GM23338 (cell line): ENCODE measurements around the gene C6orf89. TPM values are rescaled to one million over a fixed set of nuclear protein-coding genes. Genes with fewer than 3 reads are reported as not detected.

Experiments used
- EZH2 ChIP-seq: fragments of 200-600 bp; sonication (generic); IDR thresholded peaks from one replicate; pipeline ENCODE4 v1.8.0; 2017; ENCODE audit warnings: antibody characterized with exemption, mild to moderate bottlenecking, low read depth; ENCODE audit not compliant: unreplicated experiment
- JUNB ChIP-seq: IDR thresholded peaks from one replicate; pipeline ENCODE4 v1.6.1; 2016; ENCODE audit warnings: antibody characterized with exemption; ENCODE audit not compliant: unreplicated experiment
- NANOG ChIP-seq: IDR thresholded peaks from 2 replicates; pipeline ENCODE4 v1.6.1; 2016; ENCODE audit warnings: antibody characterized with exemption, borderline replicate concordance
- POLR2AphosphoS5 ChIP-seq: IDR thresholded peaks from 2 replicates; pipeline ENCODE4 v1.6.1; 2016; ENCODE audit warnings: antibody characterized with exemption, low read depth
- ZNF114 ChIP-seq: fragments of 250-450 bp; sonication (Bioruptor Pico); IDR thresholded peaks from 2 replicates; pipeline ENCODE4 v1.5.0; 2020; ENCODE audit warnings: mild to moderate bottlenecking, moderate library complexity
- polyA plus RNA-seq: library from polyadenylated mRNA; unstranded; fragments of >200 nt; fragmentation: Nextera tagmentation; extraction: Ambion mirVana; gene quantifications from 2 replicates; pipeline ENCODE4 v1.2.1, GENCODE V29; 2016
- total RNA-seq: library from RNA; depleted of rRNA; stranded (reverse); fragments of >200 nt; shearing (Covaris generic); gene quantifications from 2 replicates; pipeline ENCODE4 v1.2.3, GENCODE V29; 2014
- TF ChIP-seq, protein P1 (sequence below): fragments of 250-450 bp; sonication (Bioruptor Pico); IDR thresholded peaks from 2 replicates; pipeline ENCODE4 v1.5.0; 2020; ENCODE audit warnings: mild to moderate bottlenecking, moderate library complexity
- TF ChIP-seq, protein P2 (sequence below): IDR thresholded peaks from one replicate; pipeline ENCODE4 v1.6.1; 2018; ENCODE audit warnings: antibody characterized with exemption; ENCODE audit not compliant: unreplicated experiment
- TF ChIP-seq, protein P3 (sequence below), 2 experiments: fragments of 200-600 bp in 1 of 2; sonication (generic) in 1 of 2; conservative IDR thresholded peaks; 2 replicates each; pipeline versions ENCODE4 v1.5.1 to v1.6.1; 2016 to 2017; ENCODE audit warnings: antibody characterized with exemption in 2 of 2, low read depth in 2 of 2, mild to moderate bottlenecking in 2 of 2, moderate library complexity in 1 of 2

C6orf89 gene
- total and polyA plus RNA-seq, 2 experiments from 2014 or later: 3.7 to 7.9 TPM

DNA sequence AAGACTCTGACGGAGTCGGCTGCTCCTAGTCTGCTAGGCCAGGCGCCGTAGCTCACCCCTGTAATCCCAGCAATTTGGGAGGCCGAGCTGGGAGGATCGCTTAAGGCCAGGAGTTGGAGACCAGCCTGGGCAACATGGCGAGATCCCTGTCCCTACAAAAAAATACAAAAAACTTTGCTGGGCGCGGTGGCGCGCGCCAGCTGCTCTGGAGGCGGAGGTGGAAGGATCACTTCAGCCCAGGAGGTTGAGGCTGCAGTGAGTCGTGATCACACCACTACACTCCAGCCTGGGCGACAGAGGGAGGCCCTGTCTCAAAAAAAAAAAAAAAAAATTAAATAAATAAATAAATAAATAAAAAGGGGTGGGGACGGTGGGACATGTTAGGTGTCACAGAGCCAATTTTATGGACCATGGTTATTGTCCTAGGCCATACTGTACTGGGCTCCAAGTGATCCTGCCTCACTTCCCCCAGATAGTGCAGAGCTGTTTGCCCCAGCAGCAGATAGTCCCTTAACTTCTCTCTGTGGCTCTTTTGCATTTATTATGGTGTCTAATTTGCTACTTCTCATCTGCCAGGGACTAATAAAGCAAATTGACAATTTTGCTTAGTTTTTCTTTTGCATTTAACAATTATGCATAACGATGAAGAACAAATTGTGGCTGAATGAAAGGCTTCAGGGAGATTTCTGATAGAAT is 74.0 kb downstream of the C6orf89 start (continued):
- TF ChIP-seq, protein P1, sequence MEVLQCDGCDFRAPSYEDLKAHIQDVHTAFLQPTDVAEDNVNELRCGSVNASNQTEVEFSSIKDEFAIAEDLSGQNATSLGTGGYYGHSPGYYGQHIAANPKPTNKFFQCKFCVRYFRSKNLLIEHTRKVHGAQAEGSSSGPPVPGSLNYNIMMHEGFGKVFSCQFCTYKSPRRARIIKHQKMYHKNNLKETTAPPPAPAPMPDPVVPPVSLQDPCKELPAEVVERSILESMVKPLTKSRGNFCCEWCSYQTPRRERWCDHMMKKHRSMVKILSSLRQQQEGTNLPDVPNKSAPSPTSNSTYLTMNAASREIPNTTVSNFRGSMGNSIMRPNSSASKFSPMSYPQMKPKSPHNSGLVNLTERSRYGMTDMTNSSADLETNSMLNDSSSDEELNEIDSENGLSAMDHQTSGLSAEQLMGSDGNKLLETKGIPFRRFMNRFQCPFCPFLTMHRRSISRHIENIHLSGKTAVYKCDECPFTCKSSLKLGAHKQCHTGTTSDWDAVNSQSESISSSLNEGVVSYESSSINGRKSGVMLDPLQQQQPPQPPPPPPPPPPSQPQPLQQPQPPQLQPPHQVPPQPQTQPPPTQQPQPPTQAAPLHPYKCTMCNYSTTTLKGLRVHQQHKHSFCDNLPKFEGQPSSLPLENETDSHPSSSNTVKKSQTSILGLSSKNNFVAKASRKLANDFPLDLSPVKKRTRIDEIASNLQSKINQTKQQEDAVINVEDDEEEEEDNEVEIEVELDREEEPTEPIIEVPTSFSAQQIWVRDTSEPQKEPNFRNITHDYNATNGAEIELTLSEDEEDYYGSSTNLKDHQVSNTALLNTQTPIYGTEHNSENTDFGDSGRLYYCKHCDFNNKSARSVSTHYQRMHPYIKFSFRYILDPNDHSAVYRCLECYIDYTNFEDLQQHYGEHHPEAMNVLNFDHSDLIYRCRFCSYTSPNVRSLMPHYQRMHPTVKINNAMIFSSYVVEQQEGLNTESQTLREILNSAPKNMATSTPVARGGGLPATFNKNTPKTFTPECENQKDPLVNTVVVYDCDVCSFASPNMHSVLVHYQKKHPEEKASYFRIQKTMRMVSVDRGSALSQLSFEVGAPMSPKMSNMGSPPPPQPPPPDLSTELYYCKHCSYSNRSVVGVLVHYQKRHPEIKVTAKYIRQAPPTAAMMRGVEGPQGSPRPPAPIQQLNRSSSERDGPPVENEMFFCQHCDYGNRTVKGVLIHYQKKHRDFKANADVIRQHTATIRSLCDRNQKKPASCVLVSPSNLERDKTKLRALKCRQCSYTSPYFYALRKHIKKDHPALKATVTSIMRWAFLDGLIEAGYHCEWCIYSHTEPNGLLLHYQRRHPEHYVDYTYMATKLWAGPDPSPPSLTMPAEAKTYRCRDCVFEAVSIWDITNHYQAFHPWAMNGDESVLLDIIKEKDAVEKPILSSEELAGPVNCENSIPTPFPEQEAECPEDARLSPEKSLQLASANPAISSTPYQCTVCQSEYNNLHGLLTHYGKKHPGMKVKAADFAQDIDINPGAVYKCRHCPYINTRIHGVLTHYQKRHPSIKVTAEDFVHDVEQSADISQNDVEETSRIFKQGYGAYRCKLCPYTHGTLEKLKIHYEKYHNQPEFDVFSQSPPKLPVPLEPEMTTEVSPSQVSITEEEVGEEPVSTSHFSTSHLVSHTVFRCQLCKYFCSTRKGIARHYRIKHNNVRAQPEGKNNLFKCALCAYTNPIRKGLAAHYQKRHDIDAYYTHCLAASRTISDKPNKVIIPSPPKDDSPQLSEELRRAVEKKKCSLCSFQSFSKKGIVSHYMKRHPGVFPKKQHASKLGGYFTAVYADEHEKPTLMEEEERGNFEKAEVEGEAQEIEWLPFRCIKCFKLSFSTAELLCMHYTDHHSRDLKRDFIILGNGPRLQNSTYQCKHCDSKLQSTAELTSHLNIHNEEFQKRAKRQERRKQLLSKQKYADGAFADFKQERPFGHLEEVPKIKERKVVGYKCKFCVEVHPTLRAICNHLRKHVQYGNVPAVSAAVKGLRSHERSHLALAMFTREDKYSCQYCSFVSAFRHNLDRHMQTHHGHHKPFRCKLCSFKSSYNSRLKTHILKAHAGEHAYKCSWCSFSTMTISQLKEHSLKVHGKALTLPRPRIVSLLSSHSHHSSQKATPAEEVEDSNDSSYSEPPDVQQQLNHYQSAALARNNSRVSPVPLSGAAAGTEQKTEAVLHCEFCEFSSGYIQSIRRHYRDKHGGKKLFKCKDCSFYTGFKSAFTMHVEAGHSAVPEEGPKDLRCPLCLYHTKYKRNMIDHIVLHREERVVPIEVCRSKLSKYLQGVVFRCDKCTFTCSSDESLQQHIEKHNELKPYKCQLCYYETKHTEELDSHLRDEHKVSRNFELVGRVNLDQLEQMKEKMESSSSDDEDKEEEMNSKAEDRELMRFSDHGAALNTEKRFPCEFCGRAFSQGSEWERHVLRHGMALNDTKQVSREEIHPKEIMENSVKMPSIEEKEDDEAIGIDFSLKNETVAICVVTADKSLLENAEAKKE (CRISPR knock-in tag): no peak
- no peak for TF ChIP-seq NANOG
- no peak for TF ChIP-seq POLR2AphosphoS5
- TF ChIP-seq JUNB: no peak
- TF ChIP-seq, protein P2, sequence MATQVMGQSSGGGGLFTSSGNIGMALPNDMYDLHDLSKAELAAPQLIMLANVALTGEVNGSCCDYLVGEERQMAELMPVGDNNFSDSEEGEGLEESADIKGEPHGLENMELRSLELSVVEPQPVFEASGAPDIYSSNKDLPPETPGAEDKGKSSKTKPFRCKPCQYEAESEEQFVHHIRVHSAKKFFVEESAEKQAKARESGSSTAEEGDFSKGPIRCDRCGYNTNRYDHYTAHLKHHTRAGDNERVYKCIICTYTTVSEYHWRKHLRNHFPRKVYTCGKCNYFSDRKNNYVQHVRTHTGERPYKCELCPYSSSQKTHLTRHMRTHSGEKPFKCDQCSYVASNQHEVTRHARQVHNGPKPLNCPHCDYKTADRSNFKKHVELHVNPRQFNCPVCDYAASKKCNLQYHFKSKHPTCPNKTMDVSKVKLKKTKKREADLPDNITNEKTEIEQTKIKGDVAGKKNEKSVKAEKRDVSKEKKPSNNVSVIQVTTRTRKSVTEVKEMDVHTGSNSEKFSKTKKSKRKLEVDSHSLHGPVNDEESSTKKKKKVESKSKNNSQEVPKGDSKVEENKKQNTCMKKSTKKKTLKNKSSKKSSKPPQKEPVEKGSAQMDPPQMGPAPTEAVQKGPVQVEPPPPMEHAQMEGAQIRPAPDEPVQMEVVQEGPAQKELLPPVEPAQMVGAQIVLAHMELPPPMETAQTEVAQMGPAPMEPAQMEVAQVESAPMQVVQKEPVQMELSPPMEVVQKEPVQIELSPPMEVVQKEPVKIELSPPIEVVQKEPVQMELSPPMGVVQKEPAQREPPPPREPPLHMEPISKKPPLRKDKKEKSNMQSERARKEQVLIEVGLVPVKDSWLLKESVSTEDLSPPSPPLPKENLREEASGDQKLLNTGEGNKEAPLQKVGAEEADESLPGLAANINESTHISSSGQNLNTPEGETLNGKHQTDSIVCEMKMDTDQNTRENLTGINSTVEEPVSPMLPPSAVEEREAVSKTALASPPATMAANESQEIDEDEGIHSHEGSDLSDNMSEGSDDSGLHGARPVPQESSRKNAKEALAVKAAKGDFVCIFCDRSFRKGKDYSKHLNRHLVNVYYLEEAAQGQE: no peak
- TF ChIP-seq EZH2: no peak
- no peak for TF ChIP-seq ZNF114 (CRISPR knock-in tag)
- TF ChIP-seq, protein P3, sequence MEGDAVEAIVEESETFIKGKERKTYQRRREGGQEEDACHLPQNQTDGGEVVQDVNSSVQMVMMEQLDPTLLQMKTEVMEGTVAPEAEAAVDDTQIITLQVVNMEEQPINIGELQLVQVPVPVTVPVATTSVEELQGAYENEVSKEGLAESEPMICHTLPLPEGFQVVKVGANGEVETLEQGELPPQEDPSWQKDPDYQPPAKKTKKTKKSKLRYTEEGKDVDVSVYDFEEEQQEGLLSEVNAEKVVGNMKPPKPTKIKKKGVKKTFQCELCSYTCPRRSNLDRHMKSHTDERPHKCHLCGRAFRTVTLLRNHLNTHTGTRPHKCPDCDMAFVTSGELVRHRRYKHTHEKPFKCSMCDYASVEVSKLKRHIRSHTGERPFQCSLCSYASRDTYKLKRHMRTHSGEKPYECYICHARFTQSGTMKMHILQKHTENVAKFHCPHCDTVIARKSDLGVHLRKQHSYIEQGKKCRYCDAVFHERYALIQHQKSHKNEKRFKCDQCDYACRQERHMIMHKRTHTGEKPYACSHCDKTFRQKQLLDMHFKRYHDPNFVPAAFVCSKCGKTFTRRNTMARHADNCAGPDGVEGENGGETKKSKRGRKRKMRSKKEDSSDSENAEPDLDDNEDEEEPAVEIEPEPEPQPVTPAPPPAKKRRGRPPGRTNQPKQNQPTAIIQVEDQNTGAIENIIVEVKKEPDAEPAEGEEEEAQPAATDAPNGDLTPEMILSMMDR (conservative IDR thresholded peaks at IDR 0.05; ENCODE audit: low read depth in 2 of 2): no peak
